ENCODE measurements around the gene DUSP10.
A peak's percentile ranks its signal among the peaks of the same experiment; 100 is the strongest.

DUSP10 gene

DNA sequence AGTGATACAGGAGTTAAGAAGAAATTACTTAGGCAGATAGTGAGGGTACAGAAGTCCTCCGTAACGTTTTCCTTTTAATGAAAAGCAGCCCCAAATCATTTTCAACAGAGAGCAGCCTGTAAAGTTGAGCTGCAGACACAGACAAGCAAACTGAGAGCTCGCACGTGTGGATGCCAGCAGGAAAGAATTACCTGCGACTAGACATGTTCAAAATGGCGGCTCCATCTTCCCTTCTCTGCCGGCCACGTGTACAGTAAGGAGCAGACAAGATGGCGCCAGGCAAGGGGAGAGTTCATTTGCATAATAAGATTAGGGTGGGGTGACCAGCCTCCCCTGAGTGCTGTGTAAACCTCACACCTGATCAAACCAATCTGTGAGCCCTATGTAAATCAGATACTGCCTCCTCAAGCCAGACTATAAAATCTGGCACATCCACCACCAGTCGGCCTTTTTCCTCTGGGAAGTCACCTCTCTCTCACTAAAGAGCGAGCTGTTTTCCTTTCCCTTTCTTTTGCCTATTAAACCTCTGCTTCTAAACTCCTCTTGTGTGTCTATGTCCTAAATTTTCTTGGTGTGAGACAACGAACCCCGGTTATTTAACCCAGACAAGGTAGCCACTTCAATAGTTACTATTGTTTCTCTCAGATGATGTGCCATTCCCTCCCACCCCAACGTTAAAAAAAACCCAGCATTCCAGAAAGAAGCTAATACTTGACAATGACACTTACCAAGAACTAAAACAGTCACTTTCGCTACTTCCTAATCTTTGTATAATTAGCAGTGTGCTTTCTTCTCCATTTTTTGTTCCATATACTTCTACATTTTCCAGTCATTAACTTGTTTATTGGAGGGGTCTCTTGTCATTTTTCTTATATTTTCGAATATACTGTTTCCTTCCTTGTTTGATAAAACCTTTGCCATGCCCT, 27.4 kb downstream of the DUSP10 start:
- no peak for DNase-seq (ENCODE audit: low read depth in 2 of 2)

DNA sequence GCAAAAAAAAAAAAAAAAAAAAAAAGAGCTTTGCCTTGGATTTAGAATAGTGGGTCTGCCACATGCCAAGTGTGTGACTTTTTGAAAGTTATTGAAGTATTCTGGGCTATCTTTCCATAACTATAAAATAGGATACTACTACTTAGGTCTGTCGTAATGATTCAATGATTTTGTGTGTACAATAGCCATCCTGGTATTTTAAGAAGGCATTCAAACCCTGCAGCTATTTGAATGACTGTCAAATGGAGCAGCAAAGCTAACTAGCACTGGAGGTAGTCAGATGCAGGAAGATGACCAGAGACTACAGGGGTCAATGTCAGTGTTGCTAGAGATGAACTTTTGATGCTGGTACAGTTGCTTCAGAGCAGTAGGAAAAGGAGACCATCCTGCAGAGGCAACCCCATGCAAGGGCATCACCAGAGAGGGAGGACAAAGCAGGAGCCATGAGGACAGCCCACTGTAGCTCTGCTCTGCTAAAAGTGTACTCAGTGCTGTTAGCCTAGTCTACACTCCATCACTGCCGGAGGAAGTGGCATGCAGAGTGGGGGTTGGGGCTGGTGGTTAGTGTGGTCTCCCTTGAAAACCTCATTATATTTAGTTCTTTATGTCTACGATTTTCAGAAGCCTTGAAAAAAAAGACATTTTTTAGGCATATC, 29.0 kb downstream of the DUSP10 start:
- peak; percentile 62 to 70 for DNase-seq (ENCODE audit: low read depth in 2 of 2)

DNA sequence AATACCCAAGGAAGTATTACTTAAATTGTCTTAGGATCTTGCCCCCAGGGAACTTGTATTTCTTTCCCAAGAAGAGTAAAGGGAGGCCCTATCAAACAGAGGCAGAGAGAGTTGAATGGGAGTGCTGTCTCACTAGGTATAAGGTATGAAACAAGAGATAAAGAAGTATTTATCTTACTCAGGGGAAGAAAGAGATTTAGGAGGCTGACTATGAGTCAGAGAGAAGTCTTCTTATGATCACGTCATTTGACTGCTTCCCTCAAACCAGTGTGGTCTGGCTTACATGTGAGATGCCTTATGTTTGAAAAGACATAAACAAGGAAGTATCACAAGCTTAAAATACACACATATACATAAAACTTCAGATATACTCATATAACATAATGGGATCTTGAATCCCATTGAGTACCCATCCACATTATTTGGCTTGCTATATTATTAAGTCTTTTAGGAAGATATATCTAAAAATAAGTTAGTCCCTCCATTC, 29.6 kb downstream of the DUSP10 start:
- peak in 1 of 2 donors; percentile 19 for DNase-seq (ENCODE audit: low read depth in 2 of 2)

DNA sequence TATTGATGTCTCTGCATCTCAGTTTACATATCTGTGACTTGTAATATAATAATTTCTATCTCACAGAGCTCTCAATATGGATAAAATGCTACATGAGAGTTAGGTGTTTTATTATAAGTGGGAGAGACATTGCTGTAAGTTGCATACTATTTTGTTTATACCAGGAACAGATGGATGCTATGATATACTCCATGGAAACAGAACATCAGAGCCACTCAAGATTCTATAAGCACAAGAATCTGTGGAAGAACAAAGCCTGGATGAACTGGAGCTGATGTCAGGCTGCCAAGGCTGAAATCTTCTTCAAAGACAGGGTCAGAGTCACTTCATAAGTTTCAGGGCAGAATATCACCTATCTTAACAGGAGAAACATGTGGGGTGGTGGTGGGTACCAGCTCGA, 30.2 kb downstream of the DUSP10 start:
- no peak for DNase-seq (ENCODE audit: low read depth in 2 of 2)

DNA sequence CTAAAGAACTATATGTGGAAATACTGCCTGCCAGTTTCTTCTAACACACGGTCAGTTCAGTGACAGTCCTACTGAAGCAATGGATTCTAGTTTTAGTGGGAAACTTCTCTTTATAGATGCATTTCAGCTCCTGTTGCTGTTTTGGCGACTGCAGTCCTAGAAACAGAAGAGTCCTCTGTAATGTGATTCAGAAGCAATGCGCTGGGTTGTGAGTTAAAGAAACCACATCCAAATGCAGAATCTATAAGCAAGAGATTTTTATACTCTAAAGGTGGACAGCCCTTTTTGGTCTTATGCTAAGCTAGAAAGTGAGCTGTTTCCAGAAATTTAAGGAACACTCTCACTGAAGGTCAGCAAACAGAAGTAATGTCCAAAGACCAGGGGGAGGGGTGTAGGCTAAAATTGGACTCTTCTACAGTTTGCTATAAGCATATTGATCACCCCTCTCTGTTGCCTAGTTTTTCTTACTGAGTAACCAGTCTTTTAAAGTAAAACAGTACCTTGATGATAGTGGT, 30.8 kb downstream of the DUSP10 start:
- DNase-seq (ENCODE audit: low read depth in 2 of 2), result no peak

DNA sequence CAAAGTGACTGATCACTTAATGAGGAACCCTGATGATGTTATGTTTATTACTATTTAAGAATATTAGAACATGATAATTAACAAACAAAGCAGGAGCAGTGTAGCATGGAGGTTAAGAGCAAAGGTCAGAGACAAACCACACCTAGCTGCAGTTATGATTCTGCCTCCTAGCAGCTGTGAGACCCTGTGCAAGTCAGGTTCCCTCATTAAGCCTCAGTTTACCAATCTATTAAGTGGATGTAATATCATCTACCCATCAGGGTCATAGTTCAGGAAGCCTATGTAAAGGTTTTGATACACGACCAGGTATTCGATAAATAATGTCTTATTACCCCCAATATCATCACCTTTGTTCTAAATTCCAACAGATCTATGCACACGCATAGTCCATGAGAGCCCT, 32.0 kb downstream of the DUSP10 start:
- DNase-seq (ENCODE audit: low read depth in 2 of 2), result no peak

DNA sequence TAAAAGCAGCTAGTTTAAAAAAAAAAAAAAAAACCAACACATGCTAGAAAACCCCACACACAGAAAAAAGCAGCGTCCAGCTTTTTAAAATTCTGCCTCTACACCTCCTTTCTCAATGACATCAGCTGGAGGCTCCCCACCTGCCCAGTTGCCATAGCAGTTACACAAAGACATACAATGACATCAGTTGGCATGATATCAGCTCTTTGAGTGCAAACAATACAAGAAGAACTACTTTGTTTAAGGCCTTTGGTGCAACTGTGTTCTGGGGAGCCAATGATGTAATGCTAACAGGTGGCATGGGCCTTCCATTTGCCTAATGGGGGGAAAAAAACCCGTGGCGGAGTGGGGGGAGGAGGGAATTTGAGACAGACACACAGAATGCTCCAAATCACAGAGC, 32.9 kb downstream of the DUSP10 start:
- DNase-seq (ENCODE audit: low read depth in 2 of 2), result peak in 1 of 2 donors; percentile 21

DNA sequence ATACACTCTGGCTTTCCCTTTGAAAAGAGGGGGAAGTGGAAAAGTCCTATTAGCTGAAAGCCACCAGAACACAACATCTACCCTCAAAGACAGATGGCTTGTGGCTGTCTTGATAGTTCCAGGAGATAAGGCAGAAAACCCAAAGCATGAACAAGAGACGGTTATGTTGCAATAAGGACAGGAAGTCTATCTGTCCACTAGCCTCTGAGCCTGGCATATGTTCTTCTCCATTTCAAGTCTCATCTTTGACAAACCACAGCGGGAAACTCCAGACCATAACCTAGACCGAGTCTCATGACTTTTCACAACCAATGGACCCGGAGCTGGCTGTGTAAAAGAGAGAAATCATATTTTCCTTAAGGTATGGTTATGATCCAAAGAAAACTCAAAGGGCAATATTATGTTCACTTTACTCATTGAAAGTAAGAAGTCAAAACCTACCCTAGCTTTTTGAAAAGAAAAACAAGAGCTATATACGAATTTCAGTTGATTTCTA, 33.8 kb downstream of the DUSP10 start:
- peak in 1 of 2 donors; percentile 25 for DNase-seq (ENCODE audit: low read depth in 2 of 2)

DNA sequence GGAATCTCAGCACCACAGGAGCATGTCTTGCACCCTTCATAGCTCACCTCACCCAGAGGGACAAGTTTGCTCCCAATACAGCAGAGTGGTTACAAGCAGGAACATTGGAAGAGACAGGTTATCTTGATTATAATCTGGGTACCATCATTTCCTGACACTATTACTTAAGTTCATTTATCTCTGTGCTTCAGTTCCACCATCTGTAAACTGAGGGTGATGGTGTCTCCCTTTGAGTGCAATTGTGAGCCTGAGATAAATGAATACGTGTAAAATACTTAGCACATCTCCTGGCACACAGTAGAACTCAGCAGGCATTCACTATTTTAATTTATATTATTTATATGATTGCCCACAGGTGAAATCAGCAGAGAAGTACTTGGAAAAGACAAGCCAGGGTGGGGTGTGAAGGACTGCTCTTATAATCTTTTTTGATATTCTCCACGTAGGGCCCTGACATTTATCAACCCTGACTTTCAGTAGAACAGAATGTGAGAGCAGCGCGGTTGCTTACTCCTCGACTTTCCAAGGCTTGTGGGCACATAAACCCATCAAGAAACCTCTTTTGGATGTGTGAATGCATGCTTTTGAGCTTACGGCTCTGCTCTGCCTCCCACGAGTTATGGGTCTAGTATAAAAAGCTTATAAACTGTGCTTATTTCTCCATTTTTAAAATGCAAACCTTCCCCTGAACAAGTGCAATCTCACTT, 34.9 kb downstream of the DUSP10 start:
- DNase-seq (ENCODE audit: low read depth in 2 of 2), result no peak

DNA sequence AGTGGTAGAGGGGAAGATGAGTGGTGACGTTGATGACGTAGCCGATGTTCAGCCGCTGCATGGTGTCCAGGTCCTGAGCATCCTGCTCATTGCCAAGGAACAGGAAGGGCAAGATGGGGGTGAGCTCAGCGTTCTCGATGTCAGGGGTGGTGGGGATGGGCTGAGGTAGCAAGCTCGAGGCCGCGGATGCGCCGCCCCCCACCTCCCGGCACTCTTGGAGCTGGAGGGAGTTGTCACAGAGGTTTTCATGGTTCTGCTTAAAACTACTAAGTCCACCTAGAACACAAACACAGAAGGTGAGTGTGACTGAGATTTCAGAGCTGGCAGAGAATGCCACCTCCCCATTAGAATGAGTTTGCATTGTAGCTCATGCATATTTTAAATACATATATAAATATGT, 35.7 kb downstream of the DUSP10 start:
- no peak for DNase-seq (ENCODE audit: low read depth in 2 of 2)

DNA sequence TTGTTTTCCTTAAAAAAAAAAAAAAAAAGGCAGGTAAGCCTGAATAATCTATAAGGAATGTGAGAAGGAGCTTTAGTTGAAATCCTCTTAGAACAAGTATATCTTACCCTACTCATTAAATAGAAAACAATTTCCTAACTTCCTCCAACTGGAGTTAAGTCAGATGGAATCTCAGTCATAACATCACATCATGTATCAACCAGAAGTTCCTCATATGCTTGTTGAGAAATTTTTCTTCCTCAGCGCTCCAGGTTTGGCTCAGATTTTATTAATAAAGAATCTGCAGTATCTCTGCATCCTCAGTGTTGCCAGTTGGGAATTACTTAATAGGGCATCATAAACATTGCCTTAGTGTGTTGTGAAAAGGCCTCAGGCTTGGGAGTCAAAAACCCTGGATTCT, 37.6 kb downstream of the DUSP10 start:
- no peak for DNase-seq (ENCODE audit: low read depth in 2 of 2)

DNA sequence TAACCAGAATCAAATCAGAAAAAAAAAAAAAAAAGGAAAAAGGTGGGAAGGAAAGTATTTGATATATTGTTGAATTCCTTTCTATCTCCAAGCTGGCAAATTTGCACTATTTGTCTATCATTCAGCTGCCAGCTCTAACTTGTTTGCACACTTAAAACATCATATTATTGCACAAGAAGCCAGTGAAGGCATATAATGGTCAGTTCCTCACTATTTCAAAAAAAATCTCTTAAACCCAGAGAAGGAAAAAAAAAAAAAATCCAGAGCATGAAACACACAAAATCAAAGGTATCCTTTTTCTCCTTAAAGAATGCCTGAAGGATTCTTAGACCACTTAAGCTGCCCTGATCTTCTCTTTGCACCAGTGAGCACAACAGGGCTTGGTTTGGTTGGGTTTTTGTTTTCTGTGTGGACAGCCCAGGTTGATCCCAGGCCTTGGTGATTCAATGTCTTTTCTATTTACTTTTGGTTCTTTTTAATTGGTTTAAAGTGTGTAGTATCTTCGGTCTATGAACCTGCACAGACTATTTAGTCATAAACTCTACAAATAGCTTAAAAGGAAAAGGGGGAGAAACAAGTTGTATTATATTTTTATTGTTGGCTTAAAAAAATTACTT, 40.2 kb downstream of the DUSP10 start:
- DNase-seq (ENCODE audit: low read depth in 2 of 2), result no peak

DNA sequence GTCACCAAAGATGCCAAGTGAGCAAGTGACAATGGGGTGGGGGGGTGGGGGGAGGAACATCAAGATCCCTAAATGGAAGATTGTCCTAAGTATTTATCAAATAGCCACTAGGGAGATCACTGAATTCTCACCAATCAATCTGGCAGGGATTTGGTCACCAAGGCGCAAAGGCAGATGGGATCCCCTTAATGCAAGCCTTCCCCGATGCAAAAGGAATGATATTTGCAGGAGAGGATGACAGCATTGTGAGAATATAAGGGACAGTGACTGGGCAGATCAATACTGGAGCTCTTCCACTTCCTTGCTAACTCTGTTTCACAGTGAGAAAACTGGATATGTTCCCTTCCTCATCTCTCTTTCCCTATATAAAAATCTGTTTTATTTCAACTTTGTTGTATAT, 40.9 kb downstream of the DUSP10 start:
- DNase-seq (ENCODE audit: low read depth in 2 of 2), result no peak

DNA sequence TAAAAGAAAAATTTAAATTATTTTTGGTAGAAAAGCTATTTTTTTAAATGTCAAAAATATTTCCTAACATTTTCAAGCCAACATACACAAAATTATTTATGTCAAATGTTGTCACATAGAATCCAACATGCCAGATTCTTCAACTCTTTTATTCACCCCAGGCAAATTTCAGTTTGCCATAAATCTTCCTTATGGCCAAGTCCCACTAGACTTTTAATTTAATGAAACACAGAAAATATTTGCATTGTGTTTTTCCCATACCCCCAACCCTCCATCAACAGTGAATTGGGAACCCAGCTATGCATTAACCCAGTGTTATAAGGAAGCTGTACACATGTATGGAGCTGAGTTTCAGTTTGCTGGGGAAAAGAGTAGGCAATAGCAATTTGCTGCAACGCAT, 41.4 kb downstream of the DUSP10 start:
- no peak for DNase-seq (ENCODE audit: low read depth in 2 of 2)

DNA sequence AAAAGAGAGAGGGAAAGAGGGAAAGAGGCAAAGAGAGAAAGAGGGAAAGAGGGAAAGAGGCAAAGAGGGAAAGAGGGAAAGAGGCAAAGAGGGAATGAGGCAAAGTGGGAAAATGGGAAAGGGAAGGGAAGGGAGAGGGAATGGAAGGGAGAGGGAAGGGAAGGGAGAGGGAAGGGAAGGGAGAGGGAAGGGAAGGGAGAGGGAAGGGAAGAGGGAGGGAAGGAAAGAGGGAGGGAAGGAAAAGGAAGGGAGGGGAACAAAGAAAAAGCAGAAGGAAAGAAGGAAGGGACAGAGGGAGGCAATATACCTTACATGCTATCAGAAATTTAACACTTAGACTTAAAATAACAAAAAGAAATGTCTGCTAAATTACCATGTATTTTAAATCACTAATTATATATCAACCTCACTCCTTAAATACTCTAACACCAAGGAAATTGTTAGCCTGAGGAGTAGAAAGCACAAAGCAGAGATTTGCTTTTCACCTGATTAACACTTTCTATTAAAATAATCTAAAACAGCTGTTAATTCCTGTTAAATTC, 41.8 kb downstream of the DUSP10 start:
- no peak for DNase-seq (ENCODE audit: low read depth in 2 of 2)

DNA sequence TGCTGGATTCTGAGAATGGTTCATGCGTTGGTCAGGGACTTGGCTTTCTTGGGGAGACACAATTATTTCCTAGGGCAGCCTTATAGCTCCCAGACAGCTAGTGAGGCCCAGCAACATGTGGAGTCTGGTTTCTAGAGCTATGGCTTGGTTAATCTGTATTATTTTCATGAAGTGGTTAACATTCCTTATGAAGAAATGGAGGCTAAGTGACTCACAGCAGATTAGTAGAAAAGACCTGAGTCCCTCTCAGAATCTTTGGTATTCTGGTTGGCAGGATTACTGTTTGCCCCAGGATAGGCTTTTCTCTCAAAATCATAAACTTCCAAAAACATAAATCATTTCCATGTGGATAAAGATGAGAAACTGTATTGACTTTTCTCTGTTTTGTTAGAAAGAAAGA, 42.3 kb downstream of the DUSP10 start:
- DNase-seq (ENCODE audit: low read depth in 2 of 2), result no peak

DNA sequence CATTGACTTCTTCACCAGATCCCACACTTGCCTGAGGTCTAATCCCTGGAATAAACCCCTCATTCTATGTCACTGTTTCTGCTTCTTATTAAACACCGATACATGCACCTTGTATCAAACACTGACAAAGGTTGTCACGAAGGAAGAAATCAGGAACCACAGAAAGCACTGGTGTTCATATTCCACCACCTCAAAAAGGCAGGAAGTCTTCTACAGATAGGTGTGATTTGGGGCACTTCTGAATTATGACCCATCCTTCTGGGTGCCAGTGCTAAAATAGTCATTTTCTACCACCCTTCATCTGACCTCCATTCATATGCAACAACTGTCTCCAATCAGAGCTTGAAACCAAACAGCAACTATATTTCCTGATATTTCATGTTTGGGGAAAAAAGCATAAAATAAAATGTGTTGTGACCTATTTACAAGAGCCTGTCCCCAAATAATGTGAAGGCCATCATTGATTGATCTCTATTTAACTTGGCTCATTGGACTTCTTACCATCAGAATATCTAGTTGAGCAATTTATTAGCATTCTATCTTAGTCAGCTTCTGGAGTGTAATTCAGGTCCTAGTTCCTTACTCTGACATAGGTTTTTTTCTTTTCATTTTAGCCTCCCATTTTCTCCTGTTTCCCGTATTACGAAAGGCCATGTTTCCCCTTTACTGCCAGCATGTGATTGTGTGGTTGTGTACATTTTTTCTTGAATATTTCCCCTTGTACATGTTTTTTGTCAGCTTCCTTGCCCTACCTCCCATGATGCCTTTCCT, 43.1 kb downstream of the DUSP10 start:
- no peak for DNase-seq (ENCODE audit: low read depth in 2 of 2)

DNA sequence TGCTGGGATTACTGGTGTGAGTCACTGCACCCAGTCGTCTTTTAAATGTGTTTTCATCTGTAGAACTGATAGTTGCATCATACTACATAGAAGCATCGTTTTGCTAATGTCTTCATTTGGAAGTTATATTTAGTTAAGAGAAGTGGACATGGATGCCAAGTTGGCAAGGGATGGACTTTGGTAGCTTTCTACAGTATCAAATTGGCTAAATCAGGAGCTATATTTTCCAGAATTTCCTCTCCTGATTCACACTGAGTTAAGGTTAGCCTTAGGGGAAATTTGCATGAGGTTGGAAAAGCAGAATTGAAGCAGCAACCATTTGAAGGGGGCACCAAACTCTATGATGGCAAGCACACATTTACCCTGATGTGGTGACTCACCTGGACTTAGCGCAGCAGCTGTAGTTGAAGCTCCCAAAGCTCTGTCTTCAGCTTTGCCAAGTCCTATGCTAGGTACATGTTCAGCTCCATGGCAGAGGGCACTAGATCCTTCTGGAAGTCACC, 43.9 kb downstream of the DUSP10 start:
- DNase-seq (ENCODE audit: low read depth in 2 of 2), result no peak

DNA sequence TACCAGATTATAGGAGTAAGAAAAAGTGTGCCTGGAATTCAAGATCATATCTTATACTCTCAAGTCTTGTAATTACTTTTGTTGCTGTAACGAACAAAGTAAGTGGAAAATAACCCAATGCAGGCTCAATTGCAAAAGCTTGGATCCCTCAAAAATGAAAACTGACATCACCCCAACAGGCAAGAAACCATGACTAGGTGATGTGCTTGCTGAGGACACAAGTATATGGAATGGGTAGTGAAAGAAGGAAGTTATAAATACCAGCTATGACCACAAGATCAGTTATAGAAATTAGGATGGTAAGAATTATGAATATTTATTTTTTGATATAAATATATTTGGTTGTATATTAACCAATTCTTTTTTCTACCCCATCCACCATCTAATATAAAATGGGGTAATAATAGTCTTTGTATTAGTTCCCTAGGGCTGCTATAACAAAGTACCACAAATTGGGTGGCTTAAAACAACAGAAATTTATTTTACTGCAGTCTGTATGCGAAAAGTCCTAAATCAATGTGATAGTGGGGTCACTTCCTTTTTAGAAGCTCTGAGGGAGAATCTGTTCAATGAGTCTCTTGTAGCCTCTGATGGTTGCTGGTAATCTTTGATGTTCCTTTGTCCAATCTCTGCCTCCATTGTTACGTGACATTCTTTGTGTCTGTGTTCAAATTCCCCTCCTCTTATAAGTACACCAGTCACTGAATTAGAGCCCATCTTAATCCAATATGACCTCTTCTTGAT, 45.0 kb downstream of the DUSP10 start:
- no peak for DNase-seq (ENCODE audit: low read depth in 2 of 2)

DNA sequence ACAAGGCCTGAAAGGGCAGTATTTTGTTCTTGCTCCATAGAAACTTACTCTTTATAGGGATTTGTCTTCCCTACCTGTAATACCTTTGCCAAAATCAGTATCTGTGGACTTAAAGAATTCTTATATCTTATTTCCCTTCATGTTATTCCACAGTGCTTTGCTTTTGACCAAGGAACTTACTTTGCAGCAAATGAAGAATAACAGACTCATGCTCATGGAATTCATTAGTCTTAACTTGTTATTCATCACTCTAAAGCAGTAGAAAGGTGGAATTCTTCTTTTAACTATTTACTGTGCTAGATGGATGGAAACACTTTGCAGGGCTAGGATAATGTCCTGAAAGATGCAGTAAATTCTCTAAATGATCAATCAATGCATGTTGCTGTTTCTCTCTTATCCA, 45.9 kb downstream of the DUSP10 start:
- DNase-seq (ENCODE audit: low read depth in 2 of 2), result no peak
